ENCODE results near the gene BLTP2. TPM values are rescaled to one million over a fixed set of nuclear protein-coding genes. Genes with fewer than 3 reads are reported as not detected.
A peak's percentile ranks its signal among the peaks of the same experiment; 100 is the strongest.

The BLTP2 gene
- total and polyA plus RNA-seq, 10 of the 15 experiments (the other 5 are each of a cell fraction or from before 2014, with no cell fraction given): 14.2 to 151 (median 78.1) TPM

- TF ChIP-seq ZNF384 (IDR thresholded peaks at IDR 0.05; ENCODE audit: borderline replicate concordance, low read depth, low read length) (no peak), TAF1 (IDR thresholded peaks at IDR 0.05; ENCODE audit: borderline replicate concordance, low read depth, low read length) (no peak; the same call in 1 of the 2 replicates), ZNF622 (IDR thresholded peaks at IDR 0.05) (no peak), PAX8 (IDR thresholded peaks at IDR 0.05) (no peak), NR2F1 (conservative IDR thresholded peaks at IDR 0.05) (0 out of 2 replicates have a peak, but pooled peaks have one; percentile 19), GATAD2B (conservative IDR thresholded peaks at IDR 0.05; ENCODE audit: low read depth) (peak; percentile 79; the same call in 1 of the 2 replicates), NFIC (IDR thresholded peaks at IDR 0.05; ENCODE audit: low read depth, low read length) (no peak), MXI1 (IDR thresholded peaks at IDR 0.05; ENCODE audit: low read depth, low read length) (peak; percentile 73), CREB1 (IDR thresholded peaks at IDR 0.05; ENCODE audit: low read depth) (peak; percentile 81; the same call in 1 of the 2 replicates), CBFB (IDR thresholded peaks at IDR 0.05; ENCODE audit: low read depth) (0 out of 2 replicates have a peak, but pooled peaks have one; percentile 42), CHD4 (IDR thresholded peaks at IDR 0.05) (no peak), IRF5 (IDR thresholded peaks at IDR 0.05; ENCODE audit: borderline replicate concordance) (no peak), ZBTB4 (CRISPR knock-in tag; IDR thresholded peaks at IDR 0.05) (no peak), CHD2 (IDR thresholded peaks at IDR 0.05; ENCODE audit: borderline replicate concordance, low read depth, low read length) (peak; percentile 55), SREBF2 (IDR thresholded peaks at IDR 0.05; ENCODE audit: low read length) (no peak), NRF1 (conservative IDR thresholded peaks at IDR 0.05; ENCODE audit: low read depth, low read length) (peak; percentile 60), TBL1XR1 (IDR thresholded peaks at IDR 0.05; ENCODE audit: low read depth, low read length) (no peak), CTCF (IDR thresholded peaks at IDR 0.05 in 2 of 3, conservative IDR thresholded peaks at IDR 0.05 in 1 of 3; ENCODE audit: control insufficient read depth in 2 of 3, extremely low read depth in 1 of 3, insufficient read depth in 1 of 3, low read depth in 3 of 3, low read length in 3 of 3) (no peak), SUPT20H (IDR thresholded peaks at IDR 0.05; ENCODE audit: borderline replicate concordance, control insufficient read depth, low read depth, low read length) (no peak), TCF12 (IDR thresholded peaks at IDR 0.05; ENCODE audit: low read depth, low read length) (no peak), EZH2 (IDR thresholded peaks at IDR 0.05; ENCODE audit: borderline replicate concordance, control insufficient read depth, low read depth, low read length) (no peak), FOXK2 (IDR thresholded peaks at IDR 0.05) (peak; percentile 49; the same call in 1 of the 2 replicates)
Observed at GRCh38 chr17:28644787-28645575, at the start of gene BLTP2 (continued).
